CD4-positive, alpha-beta T cell treated with Interleukin-17A for 1 hour (primary cell): ENCODE data around the gene CPNE8.

Source experiments
- DNase-seq: peaks from one replicate; pipeline ENCODE4 v3.0.0-alpha.2; 2020

The CPNE8 gene

GRCh38 chr12:38713294-38713693 lies 192.1 kb downstream of the CPNE8 start:
- DNase-seq, result no peak

GRCh38 chr12:38711054-38711453 lies 194.3 kb downstream of the CPNE8 start:
- DNase-seq, result no peak

GRCh38 chr12:38708466-38708865 lies 196.9 kb downstream of the CPNE8 start:
- DNase-seq, result no peak

- no peak for DNase-seq
Measured at GRCh38 chr12:38707648-38708047, 197.7 kb downstream of the CPNE8 start.

GRCh38 chr12:38697289-38697688 lies 208.1 kb downstream of the CPNE8 start:
- no peak for DNase-seq

GRCh38 chr12:38695057-38695456 lies 210.3 kb downstream of the CPNE8 start:
- DNase-seq, result no peak

- DNase-seq, result no peak
Measured at GRCh38 chr12:38691164-38691563, 214.2 kb downstream of the CPNE8 start.

GRCh38 chr12:38690646-38691045 lies 214.7 kb downstream of the CPNE8 start:
- DNase-seq, result no peak

GRCh38 chr12:38689704-38690103 lies 215.7 kb downstream of the CPNE8 start:
- no peak for DNase-seq

GRCh38 chr12:38689195-38689594 lies 216.2 kb downstream of the CPNE8 start:
- no peak for DNase-seq

GRCh38 chr12:38682521-38682920 lies 222.9 kb downstream of the CPNE8 start:
- no peak for DNase-seq

GRCh38 chr12:38669530-38669929 lies 235.9 kb downstream of the CPNE8 start:
- no peak for DNase-seq

GRCh38 chr12:38669081-38669480 lies 236.3 kb downstream of the CPNE8 start:
- DNase-seq, result no peak

GRCh38 chr12:38666425-38666824 lies 239.0 kb downstream of the CPNE8 start:
- DNase-seq, result no peak

GRCh38 chr12:38664661-38665269 lies 240.6 kb downstream of the CPNE8 start:
- no peak for DNase-seq

- no peak for DNase-seq
Measured at GRCh38 chr12:38662829-38663228, 242.6 kb downstream of the CPNE8 start.

GRCh38 chr12:38653650-38654049 lies 251.7 kb downstream of the CPNE8 start:
- DNase-seq, result no peak

- DNase-seq, result no peak
Measured at GRCh38 chr12:38648813-38649212, 256.6 kb downstream of the CPNE8 start.

GRCh38 chr12:38646146-38646545 lies 259.2 kb downstream of the CPNE8 start:
- DNase-seq, result no peak

- DNase-seq, result no peak
Measured at GRCh38 chr12:38639625-38640024, 265.8 kb downstream of the CPNE8 start.

- DNase-seq, result no peak
Measured at GRCh38 chr12:38638401-38638800, 267.0 kb downstream of the CPNE8 start.

GRCh38 chr12:38633511-38633910 lies 271.9 kb downstream of the CPNE8 start:
- DNase-seq, result no peak

- DNase-seq, result no peak
Measured at GRCh38 chr12:38629064-38629463, 276.3 kb downstream of the CPNE8 start.

- no peak for DNase-seq
Measured at GRCh38 chr12:38628288-38628687, 277.1 kb downstream of the CPNE8 start.

GRCh38 chr12:38625306-38625705 lies 280.1 kb downstream of the CPNE8 start:
- DNase-seq, result no peak

- no peak for DNase-seq
Measured at GRCh38 chr12:38614171-38614570, 291.2 kb downstream of the CPNE8 start.
